PC-3 (cell line): ENCODE results near the gene DLGAP1. TPM values are rescaled to one million over a fixed set of nuclear protein-coding genes. Genes with fewer than 3 reads are reported as not detected.

Experiments used
- ATAC-seq: fragments of 200-7000 bp; cut with Tn5 transposase; 2 replicates; pipeline ENCODE4 v1.9.1; 2020; ENCODE audit warnings: mild to moderate bottlenecking, moderate library complexity
- BruUV-seq: library from RNA; stranded (reverse); fragments of 400-500 nt; replicated peaks from 2 replicates; lab custom pipeline; 2021; lab: Mats Ljungman, UMichigan
- CTCF ChIA-PET: fragments of 300-600 bp; sonication (Branson Sonifier 250); formaldehyde crosslinking; loops from one replicate; lab custom pipeline; 2022; ENCODE audit warnings: antibody characterized with exemption; lab: Charles Lee
- POLR2A ChIA-PET: fragments of 300-600 bp; sonication (Branson Sonifier 250); formaldehyde crosslinking; loops from one replicate; lab custom pipeline; 2022; ENCODE audit warnings: antibody characterized with exemption; ENCODE audit not compliant: unreplicated experiment; lab: Charles Lee
- DNase-seq: peaks from one replicate; pipeline ENCODE4 v3.0.0-alpha.2; 2015
- H2AFZ ChIP-seq: fragments of 300-600 bp; sonication (generic); 2 replicates; pipeline ENCODE4 v1.6.0; 2016; ENCODE audit warnings: antibody characterized with exemption, low read length
- H3F3A ChIP-seq: fragments of 300-600 bp; sonication (generic); one replicate; pipeline ENCODE4 v1.6.0; 2017; ENCODE audit warnings: antibody characterized with exemption, low read length, control low read depth, mild to moderate bottlenecking; ENCODE audit not compliant: unreplicated experiment
- H3K27ac ChIP-seq: fragments of 300-600 bp; sonication (generic); 2 replicates; pipeline ENCODE4 v1.5.1; 2016; ENCODE audit warnings: mild to moderate bottlenecking, low read length
- H3K27me3 ChIP-seq: fragments of 300-600 bp; sonication (generic); 2 replicates; pipeline ENCODE4 v1.6.1; 2016; ENCODE audit warnings: low read length, mixed read lengths
- H3K36me3 ChIP-seq: fragments of 300-600 bp; sonication (generic); 2 replicates; pipeline ENCODE4 v1.6.1; 2016; ENCODE audit warnings: low read depth, mixed run types, low read length, mixed read lengths
- H3K4me1 ChIP-seq: fragments of 300-600 bp; sonication (generic); 2 replicates; pipeline ENCODE4 v1.5.1; 2016; ENCODE audit warnings: low read length; ENCODE audit not compliant: insufficient read depth
- H3K4me2 ChIP-seq: fragments of 300-600 bp; sonication (generic); 2 replicates; pipeline ENCODE4 v1.6.0; 2016; ENCODE audit warnings: low read length
- H3K4me3 ChIP-seq: fragments of 300-600 bp; sonication (generic); 2 replicates; pipeline ENCODE4 v1.5.1; 2016; ENCODE audit warnings: mild to moderate bottlenecking, low read length, mixed read lengths
- H3K79me2 ChIP-seq: fragments of 300-600 bp; sonication (generic); 2 replicates; pipeline ENCODE4 v1.6.1; 2017; ENCODE audit warnings: low read length, mixed read lengths
- H3K9ac ChIP-seq: fragments of 300-600 bp; sonication (generic); 2 replicates; pipeline ENCODE4 v1.6.0; 2016; ENCODE audit warnings: mild to moderate bottlenecking, low read length
- H3K9me2 ChIP-seq: fragments of 300-600 bp; sonication (generic); replicated peaks from 2 replicates; pipeline ENCODE4 v1.6.1; 2016; ENCODE audit warnings: mixed run types, low read length, mixed read lengths
- H3K9me3 ChIP-seq: fragments of 300-600 bp; sonication (generic); 2 replicates; pipeline ENCODE4 v1.6.1; 2016; ENCODE audit warnings: low read length, mixed read lengths
- H4K20me1 ChIP-seq: fragments of 300-600 bp; sonication (generic); 2 replicates; pipeline ENCODE4 v1.6.1; 2016; ENCODE audit warnings: low read length, mixed read lengths
- CTCF ChIP-seq: fragments of 300-600 bp; sonication (generic); conservative IDR thresholded peaks from 2 replicates; pipeline ENCODE4 v1.5.1; 2017; ENCODE audit warnings: antibody characterized with exemption, low read depth, mild to moderate bottlenecking, low read length
- EZH2 ChIP-seq: fragments of 300-600 bp; sonication (generic); IDR thresholded peaks from one replicate; pipeline ENCODE4 v1.6.1; 2017; ENCODE audit warnings: antibody characterized with exemption, mild to moderate bottlenecking, low read length; ENCODE audit not compliant: unreplicated experiment
- EZH2phosphoT487 ChIP-seq: fragments of 300-600 bp; sonication (generic); IDR thresholded peaks from 2 replicates; pipeline ENCODE4 v1.6.1; 2018; ENCODE audit warnings: mild to moderate bottlenecking, antibody characterized with exemption, low read length, borderline replicate concordance
- intact Hi-C: fragments of 100-400 bp; cut with micrococcal nuclease; formaldehyde crosslinking; loops from 2 replicates; pipeline ENCODE4 v1.9.0; 2023
- total RNA-seq: library from RNA; depleted of rRNA; stranded (reverse); fragments of >200 nt; gene quantifications from 2 replicates; pipeline ENCODE4 v1.2.3, GENCODE V29; 2014

Gene DLGAP1
- total RNA-seq, 1 experiment from 2014 or later: not detected

- Histone ChIP-seq H3F3A (no peaks in the 10 kb centered on the region), H3K4me3 (no peak overlapping the region), H3K9me2 (no peaks in the 10 kb centered on the region), H3K4me2 (no peak overlapping the region), H3K27me3 (peaks cover 39% of the 10 kb centered on the region), H3K4me1 (no peaks in the 10 kb centered on the region), H4K20me1 (no peaks in the 10 kb centered on the region), H3K27ac (no peak overlapping the region), H2AFZ (no peak overlapping the region), H3K36me3 (no peaks in the 10 kb centered on the region), H3K9ac (no peak overlapping the region), H3K79me2 (no peaks in the 10 kb centered on the region), H3K9me3 (no peaks in the 10 kb centered on the region)
- POLR2A ChIA-PET: no interaction called here
- DNase-seq: no peak
- CTCF ChIA-PET: no interaction called here
- no peak for ATAC-seq
- BruUV-seq: no TSS peak
- intact Hi-C loops: no loop called here
- TF ChIP-seq EZH2 (no peak), EZH2phosphoT487 (no peak)
Observed at GRCh38 chr18:3921826-3922225, 533.3 kb downstream of the DLGAP1 start.

- no TSS peak for BruUV-seq
Observed at GRCh38 chr18:3920832-3921231, 534.3 kb downstream of the DLGAP1 start.

GRCh38 chr18:3919396-3920061 is 535.6 kb downstream of the DLGAP1 start:
- no peaks in the 10 kb centered on the region for H4K20me1 ChIP-seq
- POLR2A ChIA-PET: no interaction called here
- no peaks in the 10 kb centered on the region for H3K36me3 ChIP-seq
- BruUV-seq: no TSS peak
- H3K79me2 ChIP-seq: no peaks in the 10 kb centered on the region
- no peak overlapping the region for H3K4me2 ChIP-seq
- CTCF ChIA-PET: no interaction called here
- no peaks in the 10 kb centered on the region for H3F3A ChIP-seq
- peaks cover 51% of the 10 kb centered on the region for H3K27me3 ChIP-seq
- H3K4me1 ChIP-seq: no peaks in the 10 kb centered on the region
- no peak overlapping the region for H3K27ac ChIP-seq
- no peaks in the 10 kb centered on the region for H3K9me3 ChIP-seq
- H2AFZ ChIP-seq: no peak overlapping the region
- TF ChIP-seq CTCF (no peak), EZH2 (no peak), EZH2phosphoT487 (no peak)
- ATAC-seq (no peak), DNase-seq (no peak)
- no peak overlapping the region for H3K9ac ChIP-seq
- no peaks in the 10 kb centered on the region for H3K9me2 ChIP-seq
- no peak overlapping the region for H3K4me3 ChIP-seq
- intact Hi-C loops: no loop called here

More at GRCh38 chr18:3920832-3921231, 534.3 kb downstream of the DLGAP1 start:
- Histone ChIP-seq H3F3A (no peaks in the 10 kb centered on the region), H3K9ac (no peak overlapping the region), H4K20me1 (no peaks in the 10 kb centered on the region), H3K9me3 (no peaks in the 10 kb centered on the region), H2AFZ (no peak overlapping the region), H3K79me2 (no peaks in the 10 kb centered on the region), H3K4me1 (no peaks in the 10 kb centered on the region), H3K27me3 (peaks cover 47% of the 10 kb centered on the region), H3K4me3 (no peak overlapping the region), H3K9me2 (no peaks in the 10 kb centered on the region), H3K36me3 (no peaks in the 10 kb centered on the region), H3K4me2 (no peak overlapping the region), H3K27ac (no peak overlapping the region)
- TF ChIP-seq EZH2phosphoT487 (no peak), CTCF (no peak), EZH2 (no peak)
- ATAC-seq (no peak), DNase-seq (no peak)
- intact Hi-C loops: no loop called here
- POLR2A ChIA-PET: no interaction called here
- CTCF ChIA-PET: no interaction called here
